HepG2 (cell line): Measurements from ENCODE around the gene MRPL14. TPM values are rescaled to one million over a fixed set of nuclear protein-coding genes. Genes with fewer than 3 reads are reported as not detected.

Experiments used
- ATF7-NPFF ChIP-seq: sonication (generic); formaldehyde crosslinking; IDR thresholded peaks from 2 replicates; pipeline ENCODE4 v1.8.1; 2023; ENCODE audit warnings: mild to moderate bottlenecking, low read depth, missing genetic modification reagents, moderate library complexity
- GMEB2 ChIP-seq: IDR thresholded peaks from 2 replicates; pipeline ENCODE4 v1.6.1; 2016; ENCODE audit warnings: missing biosample characterization, missing genetic modification reagents, low read depth
- GPN1 ChIP-seq: sonication (generic); formaldehyde crosslinking; IDR thresholded peaks from 2 replicates; pipeline ENCODE4 v1.5.1; 2020; ENCODE audit warnings: missing genetic modification reagents, borderline replicate concordance
- GTF2F1 ChIP-seq: fragments of 150-350 bp; IDR thresholded peaks from 2 replicates; pipeline ENCODE4 v1.6.1; 2014; ENCODE audit warnings: low read length
- HIVEP1 ChIP-seq: sonication (generic); formaldehyde crosslinking; IDR thresholded peaks from 2 replicates; pipeline ENCODE4 v1.4.0; 2020; ENCODE audit warnings: mild to moderate bottlenecking, missing genetic modification reagents
- HNRNPL ChIP-seq: fragments of 200-400 bp; formaldehyde crosslinking; IDR thresholded peaks from 2 replicates; pipeline ENCODE4 v1.6.1; 2017; ENCODE audit warnings: mild to moderate bottlenecking, low read depth, low read length
- KLF13 ChIP-seq: sonication (generic); formaldehyde crosslinking; IDR thresholded peaks from 2 replicates; pipeline ENCODE4 v1.4.0; 2020; ENCODE audit warnings: mild to moderate bottlenecking, missing genetic modification reagents
- KLF15 ChIP-seq: sonication (generic); formaldehyde crosslinking; IDR thresholded peaks from 2 replicates; pipeline ENCODE4 v1.8.1; 2023; ENCODE audit warnings: borderline replicate concordance, mild to moderate bottlenecking, inconsistent platforms, missing genetic modification reagents, mixed read lengths
- MTF1 ChIP-seq: sonication (generic); formaldehyde crosslinking; IDR thresholded peaks from 2 replicates; pipeline ENCODE4 v1.5.0; 2020; ENCODE audit warnings: missing genetic modification reagents
- NR2F6 ChIP-seq, 2 experiments: IDR thresholded peaks; 2 replicates each; pipeline ENCODE4 v1.6.1; 2016; ENCODE audit warnings: antibody characterized with exemption in 1 of 2, mild to moderate bottlenecking in 1 of 2
- PRDM4 ChIP-seq: sonication (generic); formaldehyde crosslinking; IDR thresholded peaks from 2 replicates; pipeline ENCODE4 v1.9.0; 2021; ENCODE audit warnings: missing genetic modification reagents, borderline replicate concordance
- PRMT3 ChIP-seq: sonication (generic); formaldehyde crosslinking; IDR thresholded peaks from 2 replicates; pipeline ENCODE4 v1.8.1; 2022; ENCODE audit warnings: low read depth, mild to moderate bottlenecking, moderate library complexity, missing genetic modification reagents, borderline replicate concordance
- SETDB1 ChIP-seq: sonication (generic); formaldehyde crosslinking; IDR thresholded peaks from 2 replicates; pipeline ENCODE4 v1.5.1; 2020; ENCODE audit warnings: missing genetic modification reagents, mild to moderate bottlenecking, borderline replicate concordance
- SMAD1 ChIP-seq: sonication (generic); formaldehyde crosslinking; IDR thresholded peaks from 2 replicates; pipeline ENCODE4 v1.4.0; 2020; ENCODE audit warnings: missing genetic modification reagents, low read depth, mild to moderate bottlenecking, borderline replicate concordance
- SNAI1 ChIP-seq: sonication (generic); formaldehyde crosslinking; IDR thresholded peaks from 2 replicates; pipeline ENCODE4 v1.5.0; 2020; ENCODE audit warnings: mild to moderate bottlenecking, missing genetic modification reagents, borderline replicate concordance
- SP1 ChIP-seq, 2 experiments: fragments of 450-650 bp in 1 of 2; sonication (generic) in 1 of 2; formaldehyde crosslinking in 1 of 2; IDR thresholded peaks; 2 replicates each; pipeline versions ENCODE4 v1.4.0 to v1.6.1; 2016 to 2020; ENCODE audit warnings: missing genetic modification reagents in 1 of 2
- TCF7L2 ChIP-seq: IDR thresholded peaks from 2 replicates; pipeline ENCODE4 v1.6.1; 2011; ENCODE audit warnings: mild to moderate bottlenecking, low read depth, low read length, moderate library complexity
- ZBTB7A ChIP-seq: sonication (generic); formaldehyde crosslinking; IDR thresholded peaks from 2 replicates; pipeline ENCODE4 v1.8.0; 2022; ENCODE audit warnings: mild to moderate bottlenecking, missing genetic modification reagents
- ZFP37 ChIP-seq: sonication (generic); formaldehyde crosslinking; IDR thresholded peaks from 2 replicates; pipeline ENCODE4 v1.4.0; 2020; ENCODE audit warnings: missing genetic modification reagents, borderline replicate concordance
- ZNF20 ChIP-seq: sonication (generic); formaldehyde crosslinking; IDR thresholded peaks from 2 replicates; pipeline ENCODE4 v1.4.0; 2020; ENCODE audit warnings: mild to moderate bottlenecking, moderate library complexity, missing genetic modification reagents
- ZNF496 ChIP-seq: sonication (generic); formaldehyde crosslinking; IDR thresholded peaks from 2 replicates; pipeline ENCODE4 v1.8.1; 2023; ENCODE audit warnings: mild to moderate bottlenecking, moderate library complexity, missing genetic modification reagents; ENCODE audit not compliant: insufficient replicate concordance
- ZNF703 ChIP-seq: sonication (generic); formaldehyde crosslinking; IDR thresholded peaks from 2 replicates; pipeline ENCODE4 v1.5.1; 2020; ENCODE audit warnings: missing genetic modification reagents, mild to moderate bottlenecking, moderate library complexity, borderline replicate concordance
- ZNF710 ChIP-seq: sonication (generic); formaldehyde crosslinking; IDR thresholded peaks from 2 replicates; pipeline ENCODE4 v1.5.0; 2020; ENCODE audit warnings: mild to moderate bottlenecking, missing genetic modification reagents, borderline replicate concordance
- ZNF713 ChIP-seq: sonication (generic); formaldehyde crosslinking; IDR thresholded peaks from 2 replicates; pipeline ENCODE4 v1.4.0; 2020; ENCODE audit warnings: mild to moderate bottlenecking, missing genetic modification reagents
- ZNF773 ChIP-seq: sonication (generic); formaldehyde crosslinking; IDR thresholded peaks from 2 replicates; pipeline ENCODE4 v1.4.0; 2020; ENCODE audit warnings: missing genetic modification reagents, borderline replicate concordance
- ZSCAN29 ChIP-seq: sonication (generic); formaldehyde crosslinking; conservative IDR thresholded peaks from 2 replicates; pipeline ENCODE4 v1.4.0; 2020; ENCODE audit warnings: mild to moderate bottlenecking, missing genetic modification reagents
- polyA plus RNA-seq, 8 experiments: library from polyadenylated mRNA; depleted of rRNA in 3 of 8; stranded (reverse) in 7 of 8; unstranded in 1 of 8; fragments of >200 nt; fragmentation: Illumina TruSeq in 4 of 8; extraction: Trizol in 4 of 8; gene quantifications; 2 replicates each; pipeline versions ENCODE4 v1.2.1 to v1.2.3, GENCODE V29; 2011 to 2016; ENCODE audit warnings: low read depth in 4 of 8, missing spikeins in 1 of 8, mixed read lengths in 1 of 8; ENCODE audit not compliant: insufficient read depth in 1 of 8
- total RNA-seq, 5 experiments: library from RNA; depleted of rRNA; stranded (reverse); fragments of >200 nt; fragmentation: Illumina TruSeq; extraction: Trizol; gene quantifications; 2 replicates each; pipeline ENCODE4 v1.2.3, GENCODE V29; 2016; ENCODE audit warnings: low read depth in 1 of 5

Gene MRPL14
- total and polyA plus RNA-seq, 2 of the 13 experiments (the other 11 are each of a cell fraction or from before 2014, with no cell fraction given): 157 to 178 TPM

GRCh38 chr6:44082872-44083321, 44.4 kb downstream of the MRPL14 start (continued):
- no peak for TF ChIP-seq GMEB2 (CRISPR knock-in tag)
- no peak for TF ChIP-seq ZNF496 (CRISPR knock-in tag)
- TF ChIP-seq ZBTB7A (CRISPR knock-in tag): no peak
- no peak for TF ChIP-seq ZNF703 (CRISPR knock-in tag)
- no peak for TF ChIP-seq KLF13 (CRISPR knock-in tag)
- TF ChIP-seq GTF2F1: no peak
- no peak for TF ChIP-seq SMAD1
- TF ChIP-seq TCF7L2: no peak
- no peak for TF ChIP-seq ZNF710 (CRISPR knock-in tag)
- no peak for TF ChIP-seq KLF15 (CRISPR knock-in tag)
- no peak; the same call in 1 of the 2 replicates for TF ChIP-seq ZNF713 (CRISPR knock-in tag)
- no peak for TF ChIP-seq MTF1 (CRISPR knock-in tag)
- TF ChIP-seq NR2F6 (IDR thresholded peaks at IDR 0.05): no peak
- no peak for TF ChIP-seq NR2F6 (CRISPR knock-in tag; IDR thresholded peaks at IDR 0.05)
- peak; percentile 91 for TF ChIP-seq HNRNPL
- TF ChIP-seq PRMT3 (CRISPR knock-in tag): no peak
- no peak for TF ChIP-seq SNAI1 (CRISPR knock-in tag)
- no peak for TF ChIP-seq SETDB1 (CRISPR knock-in tag)
- no peak for TF ChIP-seq GPN1 (CRISPR knock-in tag)
- TF ChIP-seq ZNF773: no peak
- TF ChIP-seq SP1 (IDR thresholded peaks at IDR 0.05): no peak
- no peak for TF ChIP-seq SP1 (CRISPR knock-in tag; IDR thresholded peaks at IDR 0.05)
- TF ChIP-seq PRDM4 (CRISPR knock-in tag): no peak
- no peak for TF ChIP-seq ZFP37 (CRISPR knock-in tag)
- no peak for TF ChIP-seq HIVEP1
- TF ChIP-seq ATF7-NPFF (CRISPR knock-in tag): 0 out of 2 replicates have a peak, but pooled peaks have one; percentile 41
- TF ChIP-seq ZNF20 (CRISPR knock-in tag): no peak
- no peak for TF ChIP-seq ZSCAN29 (CRISPR knock-in tag)
